GM19351 (cell line): ENCODE data around the gene USP33.
A peak's percentile ranks its signal among the peaks of the same experiment; 100 is the strongest.
"Not testable (repeated sequence)": the region's sequence is repeated elsewhere in the genome, so short reads cannot be mapped to it uniquely, and the experiment has no call there.

Experiments
- ATAC-seq: cut with Tn5 transposase; IDR thresholded peaks from one replicate; pipeline ENCODE4 v1.9.1; 2021; ENCODE audit warnings: mild to moderate bottlenecking, moderate library complexity; ENCODE audit not compliant: unreplicated experiment

The USP33 gene

GRCh38 chr1:77741316-77741715 lies 18.3 kb downstream of the USP33 start:
- ATAC-seq, result no peak

DNA sequence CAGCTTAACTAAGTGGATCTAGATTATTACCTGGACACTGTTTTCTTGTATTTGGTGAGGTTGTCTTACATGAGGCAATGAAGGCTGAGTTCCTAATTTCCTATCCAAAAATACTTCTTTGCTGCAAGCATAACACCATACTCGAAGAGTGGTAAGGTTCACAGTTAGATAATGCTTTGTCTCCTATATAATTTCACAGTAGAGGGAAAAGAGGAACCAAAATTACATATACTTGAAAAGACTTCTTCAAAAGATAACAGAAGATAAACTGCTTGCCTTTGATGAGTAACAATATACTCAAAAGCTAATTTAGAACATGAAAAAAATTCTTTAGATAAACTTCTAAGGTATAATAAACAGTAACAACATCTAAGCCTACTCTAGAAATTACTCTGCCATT lies 20.4 kb downstream of the USP33 start:
- ATAC-seq, result no peak

DNA sequence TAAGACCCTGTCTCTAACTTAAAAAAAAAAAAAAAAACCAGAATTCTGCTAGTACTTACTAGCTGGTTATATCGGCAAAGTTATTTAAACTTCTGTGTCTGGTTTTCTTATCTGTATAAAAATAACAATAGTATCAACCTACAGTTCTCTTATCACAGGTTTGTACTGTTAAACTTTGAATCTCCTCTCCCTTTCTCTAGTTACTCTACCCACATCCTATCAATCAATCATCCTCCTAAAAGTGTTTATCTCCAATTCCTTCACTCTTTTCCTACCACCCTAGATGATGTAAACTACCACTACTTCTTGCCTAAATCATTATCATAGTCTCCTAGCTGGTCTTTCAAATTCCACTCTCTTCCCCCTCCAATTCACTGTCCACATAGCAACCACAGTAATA lies 27.6 kb downstream of the USP33 start:
- no peak for ATAC-seq

DNA sequence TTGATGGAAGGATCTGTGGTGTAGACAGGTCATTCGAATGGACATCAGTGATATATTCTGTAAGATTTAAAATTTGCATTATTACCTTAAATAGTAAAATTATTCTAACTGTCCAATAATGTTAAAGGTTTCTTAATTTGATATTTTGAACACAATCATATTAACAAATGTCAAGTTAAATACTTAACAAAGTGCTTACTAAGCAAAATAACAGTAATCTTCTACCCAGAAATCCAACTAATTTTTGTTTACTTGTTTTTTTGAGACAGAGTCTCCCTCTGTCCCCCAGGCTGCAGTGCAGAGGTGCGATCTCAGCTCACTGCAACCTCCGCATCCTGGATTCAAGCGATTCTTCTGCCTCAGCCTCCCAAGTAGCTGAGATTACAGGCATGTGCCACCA lies 33.9 kb downstream of the USP33 start:
- no peak for ATAC-seq

DNA sequence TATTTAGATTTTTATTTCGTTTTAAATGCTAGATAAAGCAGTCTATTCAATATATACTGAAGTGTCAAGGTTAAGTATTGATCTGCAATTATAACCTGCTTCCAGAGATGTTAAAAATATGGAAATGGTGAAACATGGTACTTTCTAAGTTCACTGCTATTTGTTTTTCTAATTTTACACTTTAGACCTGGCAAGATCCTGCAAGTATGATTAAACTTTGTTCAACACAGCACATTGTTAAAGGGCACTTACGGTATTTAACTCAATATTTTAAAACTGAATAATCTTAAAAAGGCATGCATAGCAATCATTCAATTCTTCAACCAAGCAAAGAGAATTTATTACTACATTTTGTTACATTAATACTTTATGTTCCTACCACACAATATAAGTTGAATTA lies 41.5 kb downstream of the USP33 start:
- no peak for ATAC-seq

GRCh38 chr1:77716065-77716464 lies 43.6 kb downstream of the USP33 start:
- ATAC-seq, result no peak

DNA sequence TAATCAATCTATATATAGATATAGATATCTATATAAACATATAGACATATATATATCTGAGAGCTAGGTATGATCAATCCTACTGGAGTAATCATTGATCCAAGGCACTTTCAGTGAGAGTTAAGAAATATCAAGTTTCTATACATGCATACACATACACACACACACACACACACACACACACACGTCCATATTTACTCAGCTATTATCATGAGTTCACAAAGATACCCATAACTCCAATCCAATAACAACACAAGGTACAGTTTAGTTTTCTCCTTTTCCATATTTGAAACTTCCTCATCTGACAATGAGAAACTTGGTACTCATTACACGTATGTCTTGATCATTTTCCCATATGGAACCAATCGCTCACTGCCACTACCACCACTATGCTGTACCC lies 49.9 kb downstream of the USP33 start:
- no peak for ATAC-seq

DNA sequence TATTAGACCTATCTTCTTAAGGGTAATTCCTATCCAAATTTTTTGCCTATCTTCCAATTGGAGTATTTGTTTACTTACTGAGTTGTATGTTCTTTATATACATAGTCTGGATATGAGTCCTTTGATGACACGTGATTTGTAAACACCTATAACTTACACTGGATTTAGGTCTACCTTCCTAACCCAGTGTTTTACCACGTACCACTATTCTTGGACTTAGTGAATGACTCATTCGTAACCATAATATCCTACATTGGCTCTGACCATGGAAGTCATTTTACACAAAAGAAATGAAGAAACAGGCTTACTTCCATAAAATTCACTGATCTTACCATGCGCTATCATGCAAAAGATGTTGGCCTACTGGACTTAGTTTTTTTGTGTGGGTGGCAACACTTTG lies 53.3 kb downstream of the USP33 start:
- no peak for ATAC-seq

- ATAC-seq, result no peak
Measured at GRCh38 chr1:77704736-77705135, 54.9 kb downstream of the USP33 start.

GRCh38 chr1:77699673-77700072 lies 60.0 kb downstream of the USP33 start:
- ATAC-seq, result not testable (repeated sequence)

DNA sequence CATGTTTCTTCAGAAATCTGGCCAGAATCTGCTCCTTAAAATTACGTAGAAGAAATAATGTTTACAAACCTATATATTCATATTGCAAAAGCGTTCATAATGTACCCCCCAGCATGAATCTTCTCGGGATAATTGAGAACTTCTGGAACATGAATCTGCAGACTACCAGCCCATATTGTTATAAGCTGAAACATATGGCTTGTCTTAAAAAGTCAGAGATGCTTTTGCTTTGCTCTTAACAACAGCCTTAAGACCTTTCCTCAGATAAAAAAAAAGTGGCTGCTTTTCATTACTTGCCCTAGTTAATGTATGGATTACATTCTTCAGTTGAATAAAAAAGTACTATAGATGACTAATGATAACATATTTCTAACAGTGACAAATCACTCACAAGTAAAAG lies 62.2 kb downstream of the USP33 start:
- no peak for ATAC-seq

- peak; percentile 71 for ATAC-seq
Measured at GRCh38 chr1:77688939-77689338, 70.7 kb downstream of the USP33 start.

DNA sequence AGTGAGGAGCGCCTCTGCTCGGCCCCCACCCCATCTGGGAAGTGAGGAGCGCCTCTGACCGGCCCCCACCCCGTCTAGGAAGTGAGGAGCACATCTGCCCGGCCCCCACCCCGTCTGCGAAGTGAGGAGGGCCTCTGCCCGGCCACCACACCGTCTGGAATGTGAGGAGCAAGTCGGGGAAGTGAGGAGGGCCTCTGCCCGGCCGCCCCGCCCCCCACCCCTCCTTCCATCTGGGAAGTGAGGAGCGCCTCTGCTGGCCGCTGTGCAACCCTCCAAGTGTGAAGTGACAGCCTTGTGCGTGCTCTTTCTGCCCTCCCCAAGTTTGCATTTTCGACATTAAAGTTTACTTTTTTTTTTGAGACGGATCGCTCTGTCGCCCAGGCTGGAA lies 72.1 kb downstream of the USP33 start:
- ATAC-seq, result no peak

DNA sequence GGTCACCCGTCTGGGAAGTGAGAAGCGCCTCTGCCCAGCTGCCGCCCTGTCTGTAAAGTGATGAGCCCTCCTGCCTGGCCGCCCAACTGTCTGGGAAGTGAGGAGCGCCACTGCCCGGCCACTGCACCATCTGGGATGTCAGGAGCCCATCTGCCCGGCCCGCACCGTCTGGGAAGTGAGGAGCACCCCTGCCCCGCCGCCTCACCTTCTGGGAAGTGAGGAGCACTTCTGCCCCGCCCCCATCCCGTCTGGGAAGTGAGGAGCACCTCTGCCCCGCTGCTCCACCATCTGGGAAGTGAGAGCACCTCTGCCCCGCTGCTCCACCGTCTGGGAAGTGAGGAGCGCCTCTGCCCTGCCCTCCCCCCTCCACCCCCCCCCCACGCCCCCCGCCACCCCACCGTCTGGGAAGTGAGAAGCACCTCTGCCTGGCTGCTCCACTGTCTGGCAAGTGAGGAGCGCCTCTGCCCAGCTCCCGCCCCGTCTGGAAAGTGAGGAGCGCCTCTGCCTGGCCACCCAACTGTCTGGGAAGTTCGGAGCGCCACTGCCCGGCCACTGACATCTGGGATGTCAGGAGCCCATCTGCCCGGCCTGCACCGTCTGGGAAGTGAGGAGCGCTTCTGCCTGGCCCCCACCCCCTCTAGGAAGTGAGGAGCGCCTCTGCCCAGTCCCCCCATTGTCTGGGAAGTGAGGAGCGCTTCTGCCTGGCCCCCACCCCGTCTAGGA lies 72.7 kb downstream of the USP33 start:
- ATAC-seq, result no peak

DNA sequence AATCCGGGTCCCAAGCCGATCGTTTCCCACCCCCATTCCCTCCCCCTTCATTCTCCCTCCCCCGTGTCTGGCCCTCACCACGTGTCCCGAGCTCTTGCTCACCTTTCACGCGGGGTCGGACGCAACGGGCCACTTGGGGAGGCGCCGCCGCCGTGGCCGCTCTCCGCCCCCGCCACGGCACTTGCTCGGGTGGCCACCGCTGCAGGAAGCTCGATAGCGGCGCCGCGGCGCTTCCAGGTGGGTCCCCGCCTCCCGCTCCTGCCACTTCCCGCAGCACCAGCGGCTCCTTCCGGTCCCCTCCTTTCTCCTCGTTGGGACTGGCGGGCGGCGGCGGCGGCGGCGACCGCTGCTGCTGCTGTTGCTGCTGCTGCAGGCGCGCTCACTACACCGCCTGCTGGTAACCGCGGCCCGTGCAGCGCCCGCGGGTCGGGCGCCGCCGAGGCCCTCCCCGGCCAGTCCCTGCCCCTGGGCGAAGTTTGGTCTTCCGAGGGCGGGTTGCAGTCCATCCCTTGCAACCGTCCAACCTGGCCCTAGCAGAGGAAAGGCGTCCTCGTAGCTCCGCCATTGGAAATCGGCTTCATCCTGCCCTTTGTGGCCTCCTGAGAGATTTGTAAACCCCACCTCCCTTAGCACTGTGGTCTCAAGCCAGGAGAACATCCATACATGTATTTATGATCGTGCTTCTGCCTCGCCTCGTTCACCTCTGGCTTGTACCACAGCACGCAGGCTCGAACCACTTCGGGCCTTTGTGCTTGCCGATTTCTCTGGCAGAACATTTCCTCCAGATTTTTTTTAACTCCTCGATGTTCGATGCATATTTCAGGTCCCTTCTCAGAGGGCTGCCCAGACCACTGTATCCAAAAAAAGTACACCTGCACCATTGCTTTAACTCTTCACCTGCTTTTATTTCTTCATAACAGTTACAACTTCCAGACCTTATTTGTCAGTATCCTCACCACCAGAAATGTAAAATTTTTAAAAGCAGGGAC lies 76.2 kb downstream of the USP33 start:
- peak; percentile 73 for ATAC-seq

- ATAC-seq, result peak; percentile 65
Measured at GRCh38 chr1:77682460-77683159, 77.0 kb downstream of the USP33 start, which contains the start of gene ZZZ3. TSS of gene ZZZ3 (minus strand) at chr1:77682658. CDS start at chr1:77633354, 49,304 bp downstream.

DNA sequence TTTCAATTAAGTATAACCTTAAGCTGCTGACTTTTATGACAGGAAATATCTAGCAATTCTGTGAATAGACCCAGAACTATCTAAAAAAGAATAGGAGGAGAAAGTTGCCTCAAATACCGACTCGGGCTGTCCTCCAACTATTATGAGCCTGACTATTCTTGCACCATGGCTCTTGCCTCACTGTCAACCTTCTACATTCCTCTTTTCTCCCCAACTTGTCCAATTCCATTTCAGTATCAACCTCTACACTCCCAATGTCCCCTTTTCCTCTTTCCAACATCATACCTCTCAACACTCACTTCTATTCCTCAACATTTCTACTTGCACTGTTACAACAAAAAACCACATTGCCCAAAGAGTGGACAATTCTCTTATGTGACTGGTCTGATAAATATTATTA lies 79.5 kb downstream of the USP33 start:
- no peak for ATAC-seq

- ATAC-seq, result no peak
Measured at GRCh38 chr1:77678660-77679610, 80.7 kb downstream of the USP33 start.

DNA sequence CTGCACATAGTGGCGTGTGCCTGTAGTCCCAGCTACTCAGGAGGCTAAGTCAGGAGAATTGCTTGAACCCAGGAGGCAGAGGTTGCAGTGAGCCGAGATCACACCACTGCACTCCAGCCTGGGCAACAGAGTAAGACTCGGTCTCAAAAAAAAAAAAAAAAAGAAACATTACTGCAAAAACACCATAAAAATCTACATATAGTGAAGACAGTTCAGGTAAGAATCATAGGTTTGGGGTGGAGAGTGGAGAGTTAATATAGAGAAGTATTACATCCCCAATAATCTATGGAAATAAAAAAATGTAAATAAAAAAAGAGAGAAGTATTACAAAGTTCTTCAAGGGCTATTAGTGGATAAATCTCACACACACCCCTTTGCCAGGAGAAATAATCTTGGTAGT lies 84.8 kb downstream of the USP33 start:
- ATAC-seq, result not testable (repeated sequence)

DNA sequence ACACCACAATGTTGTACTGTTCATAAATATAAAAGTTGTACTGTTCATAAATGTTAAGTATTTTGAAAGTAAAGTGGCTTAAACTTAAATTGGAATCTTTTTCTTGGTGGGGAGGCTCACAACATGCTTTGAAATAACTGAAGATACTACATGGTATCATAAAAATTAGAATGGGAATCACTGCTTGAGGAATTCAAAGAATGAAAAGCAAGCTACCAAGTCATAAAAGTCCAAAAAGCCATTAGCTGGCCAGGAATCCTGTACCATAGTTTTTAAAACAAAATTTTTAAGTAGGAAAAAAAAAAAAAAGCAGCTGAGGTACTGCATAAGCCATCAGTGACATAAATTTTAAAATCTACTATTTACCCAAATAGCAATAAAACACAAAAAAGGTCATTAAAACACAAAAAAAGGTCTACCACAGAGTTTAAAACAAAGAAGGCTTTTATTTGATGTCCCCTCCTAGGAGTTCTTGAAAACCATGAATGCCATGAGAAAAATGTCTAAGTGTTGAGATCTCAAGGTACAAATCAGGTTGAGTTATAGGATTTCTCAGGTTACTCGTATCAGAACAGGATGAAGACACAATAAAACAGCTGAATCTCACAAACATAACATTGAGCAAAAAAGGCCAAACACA lies 85.8 kb downstream of the USP33 start:
- no peak for ATAC-seq
